Prostate gland (tissue), 2 donors: ENCODE results near the gene GNG4. TPM values are rescaled to one million over a fixed set of nuclear protein-coding genes. Genes with fewer than 3 reads are reported as not detected.
"Not testable (repeated sequence)": the region's sequence is repeated elsewhere in the genome, so short reads cannot be mapped to it uniquely, and the experiment has no call there.

Source experiments
- DNase-seq: peaks from one replicate; pipeline ENCODE4 v3.0.0-alpha.2; 2019; ENCODE audit warnings: low spot score
- H3K27ac ChIP-seq, 2 donors: fragments of 200-600 bp; sonication (generic); 2 replicates each; pipeline ENCODE4 v1.5.1; 2017 to 2019
- H3K27me3 ChIP-seq: fragments of 200-600 bp; sonication (generic); replicated peaks from 2 replicates; pipeline ENCODE4 v1.5.1; 2019; ENCODE audit not compliant: insufficient read depth
- H3K36me3 ChIP-seq, 2 donors: fragments of 200-600 bp; sonication (generic); 1 replicate in 1 of 2; 2 replicates in 1 of 2; pipeline versions ENCODE4 v1.5.1 to v1.8.1; 2017 to 2019
- H3K4me1 ChIP-seq: fragments of 200-600 bp; sonication (generic); replicated peaks from 2 replicates; pipeline ENCODE4 v1.5.1; 2019
- H3K4me3 ChIP-seq, 2 donors: fragments of 200-600 bp; sonication (generic); 2 replicates each; pipeline ENCODE4 v1.5.1; 2017 to 2019
- H3K9me3 ChIP-seq: fragments of 200-600 bp; sonication (generic); 2 replicates; pipeline ENCODE4 v1.5.1; 2017
- POLR2A ChIP-seq: fragments of 450-650 bp; IDR thresholded peaks from one replicate; pipeline ENCODE4 v1.6.1; 2016; ENCODE audit warnings: antibody characterized with exemption, mild to moderate bottlenecking
- POLR2AphosphoS5 ChIP-seq: sonication (generic); formaldehyde crosslinking; IDR thresholded peaks from one replicate; pipeline ENCODE4 v1.6.1; 2017; ENCODE audit warnings: antibody characterized with exemption
- WGBS: methylation state at CpG from one replicate; pipeline ENCODE4 v1.1.5; 2018; 5-methylcytosine and 5-hydroxymethylcytosine counted together
- intact Hi-C: fragments of 100-400 bp; cut with DNase I; formaldehyde crosslinking; loops from one replicate; pipeline ENCODE4 v1.14.2; 2022
- total RNA-seq, 2 donors: library from RNA; depleted of rRNA; stranded (reverse); fragments of >200 nt; gene quantifications; one replicate each; pipeline ENCODE4 v1.1.0, GENCODE V29; 2016
- TF ChIP-seq, protein P1 (sequence below), 4 experiments: fragments of 200-600 bp in 2 of 4; fragments of 450-650 bp in 2 of 4; sonication (generic) in 2 of 4; IDR thresholded peaks; 1 replicate in 3 of 4; 2 replicates in 1 of 4; pipeline ENCODE4 v1.5.1; 2016 to 2019; ENCODE audit warnings: antibody characterized with exemption in 4 of 4, mild to moderate bottlenecking in 2 of 4, moderate library complexity in 2 of 4

Gene GNG4
- total RNA-seq, 2 donors from 2014 or later: 9.4 to 47.7 TPM

DNA sequence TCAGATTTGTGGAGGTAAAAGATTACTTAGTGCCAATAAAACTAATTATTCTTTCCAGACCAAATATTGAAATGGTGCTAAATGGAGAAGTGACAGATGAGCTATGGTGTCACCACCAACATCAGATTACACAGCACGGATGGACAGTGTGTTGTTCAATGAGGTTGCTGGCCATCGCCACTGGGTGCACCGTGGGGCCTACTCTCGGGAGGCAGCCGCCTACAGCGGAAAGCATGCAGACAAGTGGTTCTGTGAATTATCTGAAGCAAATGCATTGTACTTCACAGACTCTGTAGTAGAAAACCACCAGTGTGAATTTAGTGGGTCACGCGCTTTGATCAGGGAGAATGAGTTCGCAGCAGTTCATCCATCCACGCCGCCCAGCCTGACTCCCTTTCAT is 42.3 kb downstream of the GNG4 start:
- Histone ChIP-seq H3K36me3 (no peaks in the 10 kb centered on the region), H3K27me3 (no peaks in the 10 kb centered on the region), H3K4me1 (no peaks in the 10 kb centered on the region), H3K9me3 (no peaks in the 10 kb centered on the region), H3K27ac (no peak overlapping the region), H3K4me3 (no peak overlapping the region)
- WGBS: 94% methylated on average over 11 of the region's 11 CpGs
- intact Hi-C loops: no loop called here
- DNase-seq: no peak
- no peak for TF ChIP-seq POLR2AphosphoS5

DNA sequence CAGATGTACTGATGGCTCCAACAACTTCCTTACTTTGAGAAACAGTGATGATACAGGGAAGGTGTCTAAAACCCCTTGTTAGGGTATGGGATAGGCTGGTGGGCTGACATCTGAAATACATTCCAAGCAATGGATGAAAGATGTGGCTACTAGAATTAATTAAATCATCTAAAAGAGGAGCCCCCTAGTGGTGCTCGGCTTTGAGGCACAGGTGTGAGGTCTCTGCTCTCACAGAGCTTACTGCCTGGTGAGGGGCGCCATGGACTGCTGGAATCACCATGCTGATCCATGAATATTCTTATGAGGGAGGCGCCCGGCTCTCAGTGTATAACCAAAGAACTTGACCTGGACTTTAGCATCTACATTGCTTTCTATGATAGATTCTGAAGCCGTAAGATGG is 48.5 kb downstream of the GNG4 start:
- 81% methylated on average over 5 of the region's 5 CpGs for WGBS
- no peaks in the 10 kb centered on the region for H3K4me1 ChIP-seq
- H3K27ac ChIP-seq: no peak overlapping the region
- no peaks in the 10 kb centered on the region for H3K36me3 ChIP-seq
- TF ChIP-seq POLR2A: no peak
- TF ChIP-seq, protein P1, sequence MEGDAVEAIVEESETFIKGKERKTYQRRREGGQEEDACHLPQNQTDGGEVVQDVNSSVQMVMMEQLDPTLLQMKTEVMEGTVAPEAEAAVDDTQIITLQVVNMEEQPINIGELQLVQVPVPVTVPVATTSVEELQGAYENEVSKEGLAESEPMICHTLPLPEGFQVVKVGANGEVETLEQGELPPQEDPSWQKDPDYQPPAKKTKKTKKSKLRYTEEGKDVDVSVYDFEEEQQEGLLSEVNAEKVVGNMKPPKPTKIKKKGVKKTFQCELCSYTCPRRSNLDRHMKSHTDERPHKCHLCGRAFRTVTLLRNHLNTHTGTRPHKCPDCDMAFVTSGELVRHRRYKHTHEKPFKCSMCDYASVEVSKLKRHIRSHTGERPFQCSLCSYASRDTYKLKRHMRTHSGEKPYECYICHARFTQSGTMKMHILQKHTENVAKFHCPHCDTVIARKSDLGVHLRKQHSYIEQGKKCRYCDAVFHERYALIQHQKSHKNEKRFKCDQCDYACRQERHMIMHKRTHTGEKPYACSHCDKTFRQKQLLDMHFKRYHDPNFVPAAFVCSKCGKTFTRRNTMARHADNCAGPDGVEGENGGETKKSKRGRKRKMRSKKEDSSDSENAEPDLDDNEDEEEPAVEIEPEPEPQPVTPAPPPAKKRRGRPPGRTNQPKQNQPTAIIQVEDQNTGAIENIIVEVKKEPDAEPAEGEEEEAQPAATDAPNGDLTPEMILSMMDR (IDR thresholded peaks at IDR 0.05): peak in 1 of 4 experiments; percentile 19
- no peak overlapping the region for H3K4me3 ChIP-seq
- no peaks in the 10 kb centered on the region for H3K27me3 ChIP-seq
- no peaks in the 10 kb centered on the region for H3K9me3 ChIP-seq
- intact Hi-C loops: no loop called here
- no peak for DNase-seq

GRCh38 chr1:235599536-235599935 is 50.0 kb downstream of the GNG4 start:
- Histone ChIP-seq H3K27ac (no peak overlapping the region), H3K9me3 (no peaks in the 10 kb centered on the region), H3K4me3 (no peak overlapping the region), H3K36me3 (no peaks in the 10 kb centered on the region), H3K4me1 (no peaks in the 10 kb centered on the region), H3K27me3 (no peaks in the 10 kb centered on the region)
- TF ChIP-seq, protein P1 (IDR thresholded peaks at IDR 0.05): no peak
- no peak for TF ChIP-seq POLR2AphosphoS5
- TF ChIP-seq POLR2A: no peak
- intact Hi-C loops: no loop called here
- 90% methylated on average over 5 of the region's 5 CpGs for WGBS
- no peak for DNase-seq

DNA sequence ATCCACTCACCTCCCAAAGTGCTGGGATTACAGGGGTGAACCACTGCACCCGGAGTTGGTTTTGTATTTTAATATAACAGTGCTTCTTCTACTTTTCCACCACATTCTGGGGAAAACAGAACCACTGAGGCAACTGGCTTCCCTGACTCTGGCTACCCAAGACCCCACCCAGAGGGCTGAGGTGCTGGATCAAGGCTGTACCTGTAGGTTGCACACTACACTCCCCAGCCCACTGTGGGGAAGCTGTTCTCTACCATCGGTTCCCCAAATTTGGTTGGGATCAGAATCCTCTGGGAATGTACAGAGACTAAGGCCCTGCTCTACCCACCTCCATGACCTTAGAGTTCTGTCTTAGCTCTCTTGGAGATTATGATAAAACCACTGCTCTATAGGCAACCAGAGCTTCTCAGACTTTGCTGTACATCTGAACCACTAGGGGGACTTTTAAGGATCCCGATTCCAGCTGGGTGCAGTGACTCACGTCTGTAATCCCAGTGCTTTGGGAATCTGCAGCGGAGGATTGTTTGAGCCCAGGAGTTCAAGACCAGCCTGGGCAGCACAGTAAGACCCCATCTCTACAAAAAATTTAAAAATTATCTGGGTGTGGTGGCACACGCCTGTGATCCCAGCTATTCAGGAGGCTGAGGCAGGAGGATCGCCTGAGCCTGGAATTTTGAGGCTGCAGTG is 51.6 kb downstream of the GNG4 start:
- Histone ChIP-seq H3K4me1 (no peaks in the 10 kb centered on the region), H3K27ac (no peak overlapping the region), H3K27me3 (no peaks in the 10 kb centered on the region), H3K4me3 (no peak overlapping the region), H3K36me3 (no peaks in the 10 kb centered on the region), H3K9me3 (no peaks in the 10 kb centered on the region)
- TF ChIP-seq POLR2A (no peak), POLR2AphosphoS5 (no peak)
- TF ChIP-seq, protein P1 (IDR thresholded peaks at IDR 0.05): peak in 1 of 4 experiments; percentile 18
- WGBS: 80% methylated on average over 7 of the region's 7 CpGs
- intact Hi-C loops: no loop called here
- no peak for DNase-seq

DNA sequence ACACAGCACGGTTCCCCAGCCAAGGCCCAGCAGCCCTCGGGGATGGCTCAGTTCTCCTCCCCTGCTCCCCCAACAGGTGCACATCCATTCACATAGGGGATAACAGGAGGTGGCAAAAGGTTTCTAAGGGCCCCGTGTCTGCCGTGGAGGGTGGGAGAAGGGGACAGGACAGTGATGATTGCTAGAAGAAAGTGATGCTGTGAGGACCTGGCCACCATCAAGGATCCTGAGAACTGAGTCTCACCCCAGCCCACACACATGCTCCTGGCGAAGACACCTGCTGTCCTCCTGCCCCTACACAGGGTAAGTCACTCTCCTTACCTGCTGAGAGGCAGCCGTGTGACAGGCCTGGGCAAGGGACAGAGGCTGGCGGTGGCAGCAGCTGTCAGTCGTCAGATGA is 54.5 kb downstream of the GNG4 start:
- TF ChIP-seq, protein P1 (IDR thresholded peaks at IDR 0.05): no peak
- TF ChIP-seq POLR2AphosphoS5: no peak
- no peak for TF ChIP-seq POLR2A
- intact Hi-C loops: no loop called here
- Histone ChIP-seq H3K4me1 (no peaks in the 10 kb centered on the region), H3K36me3 (no peaks in the 10 kb centered on the region), H3K9me3 (no peaks in the 10 kb centered on the region), H3K4me3 (no peak overlapping the region), H3K27ac (no peak overlapping the region), H3K27me3 (no peaks in the 10 kb centered on the region)
- DNase-seq: no peak
- 81% methylated on average over 8 of the region's 8 CpGs for WGBS

- WGBS: 96% methylated on average over 12 of the region's 20 CpGs
- H3K27me3 ChIP-seq, H3K27ac ChIP-seq, H3K4me3 ChIP-seq, H3K9me3 ChIP-seq, DNase-seq, intact Hi-C loops, H3K36me3 ChIP-seq, H3K4me1 ChIP-seq: not testable (repeated sequence)
Observed at GRCh38 chr1:235594281-235594895, 55.2 kb downstream of the GNG4 start.
